GM23338 (cell line): Measurements from ENCODE around the gene TMTC4. TPM values are rescaled to one million over a fixed set of nuclear protein-coding genes. Genes with fewer than 3 reads are reported as not detected.

Experiments
- ATAC-seq: fragments of 200-7000 bp; cut with Tn5 transposase; 3 replicates; pipeline ENCODE4 v1.9.1; 2020
- DNase-seq: peaks from one replicate; pipeline ENCODE4 v3.0.0-alpha.2; 2015; ENCODE audit warnings: low spot score
- H2AFZ ChIP-seq: fragments of 200-600 bp; sonication (generic); 2 replicates; pipeline ENCODE4 v1.8.0; 2016; ENCODE audit warnings: antibody characterized with exemption, mild to moderate bottlenecking, moderate library complexity
- H3F3A ChIP-seq: fragments of 200-600 bp; sonication (generic); replicated peaks from 2 replicates; pipeline ENCODE4 v1.8.0; 2017; ENCODE audit warnings: antibody characterized with exemption, mixed run types, low read depth
- H3K27ac ChIP-seq: fragments of 200-600 bp; sonication (generic); 2 replicates; pipeline ENCODE4 v1.6.1; 2016; ENCODE audit warnings: low read depth
- H3K27me3 ChIP-seq: fragments of 200-600 bp; sonication (generic); 2 replicates; pipeline ENCODE4 v1.8.0; 2016; ENCODE audit warnings: mild to moderate bottlenecking, mixed run types, moderate library complexity; ENCODE audit not compliant: insufficient read depth
- H3K36me3 ChIP-seq: fragments of 200-600 bp; sonication (generic); 2 replicates; pipeline ENCODE4 v1.8.0; 2016; ENCODE audit warnings: mild to moderate bottlenecking; ENCODE audit not compliant: insufficient read depth
- H3K4me1 ChIP-seq: fragments of 200-600 bp; sonication (generic); 2 replicates; pipeline ENCODE4 v1.8.0; 2016; ENCODE audit warnings: mild to moderate bottlenecking, moderate library complexity; ENCODE audit not compliant: insufficient read depth
- H3K4me2 ChIP-seq: fragments of 200-600 bp; sonication (generic); 2 replicates; pipeline ENCODE4 v1.7.1; 2017; ENCODE audit warnings: mixed run types
- H3K4me3 ChIP-seq: fragments of 200-600 bp; sonication (generic); 2 replicates; pipeline ENCODE4 v1.6.1; 2016; ENCODE audit warnings: mixed run types
- H3K79me2 ChIP-seq: fragments of 200-600 bp; sonication (generic); replicated peaks from 2 replicates; pipeline ENCODE4 v1.8.0; 2017; ENCODE audit warnings: mild to moderate bottlenecking; ENCODE audit not compliant: insufficient read depth
- H3K9me2 ChIP-seq: fragments of 200-600 bp; sonication (generic); 2 replicates; pipeline ENCODE4 v1.8.0; 2017; ENCODE audit not compliant: insufficient read depth
- H4K20me1 ChIP-seq: fragments of 200-600 bp; sonication (generic); replicated peaks from 2 replicates; pipeline ENCODE4 v1.8.0; 2017; ENCODE audit warnings: mild to moderate bottlenecking; ENCODE audit not compliant: insufficient read depth
- H3K27ac Mint-ChIP-seq: 2 replicates; pipeline ENCODE4 v1.8.0; 2020; ENCODE audit warnings: inconsistent platforms, mild to moderate bottlenecking, moderate library complexity, mixed read lengths
- H3K27me3 Mint-ChIP-seq: 3 replicates; pipeline ENCODE4 v1.8.0; 2022; ENCODE audit warnings: low read depth, mild to moderate bottlenecking, moderate library complexity, mixed read lengths, inconsistent platforms; ENCODE audit not compliant: insufficient read depth, poor library complexity
- H3K36me3 Mint-ChIP-seq: 3 replicates; pipeline ENCODE4 v1.8.0; 2021; ENCODE audit warnings: low read depth, mild to moderate bottlenecking, inconsistent platforms, moderate library complexity, mixed read lengths
- H3K4me1 Mint-ChIP-seq: 3 replicates; pipeline ENCODE4 v1.8.0; 2020; ENCODE audit warnings: mild to moderate bottlenecking, inconsistent platforms, mixed read lengths
- H3K4me3 Mint-ChIP-seq: 3 replicates; pipeline ENCODE4 v1.8.0; 2021; ENCODE audit warnings: moderate library complexity, mild to moderate bottlenecking, inconsistent platforms, mixed read lengths
- H3K9me3 Mint-ChIP-seq: 3 replicates; pipeline ENCODE4 v1.8.0; 2020; ENCODE audit warnings: moderate library complexity, mild to moderate bottlenecking, inconsistent platforms, mixed read lengths
- CREB1 ChIP-seq: fragments of 250-450 bp; sonication (Bioruptor Pico); IDR thresholded peaks from 2 replicates; pipeline ENCODE4 v1.5.0; 2020; ENCODE audit warnings: low read depth, mild to moderate bottlenecking, moderate library complexity
- CTCF ChIP-seq, 2 experiments: fragments of 200-600 bp in 1 of 2; sonication (generic) in 1 of 2; conservative IDR thresholded peaks; 2 replicates each; pipeline versions ENCODE4 v1.5.1 to v1.6.1; 2016 to 2017; ENCODE audit warnings: antibody characterized with exemption in 2 of 2, low read depth in 2 of 2, mild to moderate bottlenecking in 2 of 2, moderate library complexity in 1 of 2
- ETS1 ChIP-seq: IDR thresholded peaks from 2 replicates; pipeline ENCODE4 v1.6.1; 2016; ENCODE audit warnings: antibody characterized with exemption
- EZH2 ChIP-seq: fragments of 200-600 bp; sonication (generic); IDR thresholded peaks from one replicate; pipeline ENCODE4 v1.8.0; 2017; ENCODE audit warnings: antibody characterized with exemption, mild to moderate bottlenecking, low read depth; ENCODE audit not compliant: unreplicated experiment
- EZH2phosphoT487 ChIP-seq: fragments of 200-600 bp; sonication (generic); IDR thresholded peaks from one replicate; pipeline ENCODE4 v1.8.1; 2018; ENCODE audit warnings: antibody characterized with exemption; ENCODE audit not compliant: unreplicated experiment
- JUNB ChIP-seq: IDR thresholded peaks from one replicate; pipeline ENCODE4 v1.6.1; 2016; ENCODE audit warnings: antibody characterized with exemption; ENCODE audit not compliant: unreplicated experiment
- POLR2AphosphoS5 ChIP-seq: IDR thresholded peaks from 2 replicates; pipeline ENCODE4 v1.6.1; 2016; ENCODE audit warnings: antibody characterized with exemption, low read depth
- REST ChIP-seq: IDR thresholded peaks from one replicate; pipeline ENCODE4 v1.6.1; 2018; ENCODE audit warnings: antibody characterized with exemption; ENCODE audit not compliant: unreplicated experiment
- ZNF331 ChIP-seq: fragments of 250-450 bp; sonication (Bioruptor Pico); IDR thresholded peaks from 2 replicates; pipeline ENCODE4 v1.5.0; 2020; ENCODE audit warnings: low read depth, mild to moderate bottlenecking, moderate library complexity
- polyA plus RNA-seq: library from polyadenylated mRNA; unstranded; fragments of >200 nt; fragmentation: Nextera tagmentation; extraction: Ambion mirVana; gene quantifications from 2 replicates; pipeline ENCODE4 v1.2.1, GENCODE V29; 2016
- total RNA-seq: library from RNA; depleted of rRNA; stranded (reverse); fragments of >200 nt; shearing (Covaris generic); gene quantifications from 2 replicates; pipeline ENCODE4 v1.2.3, GENCODE V29; 2014

The TMTC4 gene
- total and polyA plus RNA-seq, 2 experiments from 2014 or later, result 21.9 to 50.0 TPM

GRCh38 chr13:100588331-100589177, 86.0 kb downstream of the TMTC4 start, which contains the start of gene GGACT:
Gene GGACT (minus strand): TSS chr13:100588789. CDS start chr13:100532591, 56,198 bp downstream.
- peak within 1 kb of the TSS; percentile 71 for H3K4me3 ChIP-seq
- TF ChIP-seq ETS1 (peak; percentile 56), POLR2AphosphoS5 (peak; percentile 58), EZH2phosphoT487 (no peak), CREB1 (0 out of 2 replicates have a peak, but pooled peaks have one; percentile 33), CTCF (conservative IDR thresholded peaks at IDR 0.05; ENCODE audit: low read depth in 2 of 2) (peak; percentile 53 to 83), REST (peak; percentile 3), ZNF331 (CRISPR knock-in tag) (no peak), JUNB (no peak), EZH2 (no peak)
- Mint-ChIP-seq H3K4me1 (0 out of 3 replicates have a peak, but pooled peaks cover 2% of the 10 kb centered on the region), H3K27ac (no peak within 1 kb of the TSS), H3K9me3 (peaks cover 4% of the 10 kb centered on the region; the same call in 1 of the 3 replicates), H3K4me3 (peak within 1 kb of the TSS; percentile 68), H3K36me3 (no peaks in the 10 kb centered on the region), H3K27me3 (peaks cover 9% of the 10 kb centered on the region)
- ATAC-seq (peak; percentile 97), DNase-seq (peak; percentile 91)
- H3F3A ChIP-seq, result peaks cover 12% of the 10 kb centered on the region; the same call in 1 of the 2 replicates
- peak within 1 kb of the TSS; percentile 81 for H3K4me2 ChIP-seq
- peaks cover 6% of the 10 kb centered on the region for H3K9me2 ChIP-seq
- H3K36me3 ChIP-seq, result no peaks in the 10 kb centered on the region
- no peak within 1 kb of the TSS for H3K27ac ChIP-seq
- H3K27me3 ChIP-seq, result peaks cover 8% of the 10 kb centered on the region
- H2AFZ ChIP-seq, result peak within 1 kb of the TSS; percentile 91
- no peaks in the 10 kb centered on the region for H3K79me2 ChIP-seq
- no peaks in the 10 kb centered on the region for H3K4me1 ChIP-seq
- H4K20me1 ChIP-seq, result no peaks in the 10 kb centered on the region
